Measurements from ENCODE around the gene EDA.
"Not testable (repeated sequence)": the region's sequence is repeated elsewhere in the genome, so short reads cannot be mapped to it uniquely, and the experiment has no call there.

EDA gene

DNA sequence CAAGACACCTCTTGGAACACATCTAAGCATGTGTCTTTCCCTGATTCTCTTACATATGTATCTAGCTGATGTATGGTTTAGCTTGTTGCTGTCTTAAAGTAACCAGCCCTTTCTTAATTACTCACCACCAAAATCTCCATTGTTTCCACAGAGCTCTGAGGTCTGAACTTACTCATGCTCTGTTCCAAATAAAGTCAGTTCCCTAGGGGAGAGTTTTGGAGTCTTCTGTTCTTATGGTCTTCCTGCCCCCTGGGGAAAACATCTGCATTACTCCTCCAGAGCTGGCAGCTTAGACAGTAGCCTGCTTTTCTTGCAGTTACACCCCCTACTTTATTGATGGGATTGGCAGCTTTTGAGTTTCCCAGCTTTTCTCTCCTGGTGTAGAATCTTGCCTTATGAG is 125.8 kb downstream of the EDA start:
- DNase-seq = no peak

DNA sequence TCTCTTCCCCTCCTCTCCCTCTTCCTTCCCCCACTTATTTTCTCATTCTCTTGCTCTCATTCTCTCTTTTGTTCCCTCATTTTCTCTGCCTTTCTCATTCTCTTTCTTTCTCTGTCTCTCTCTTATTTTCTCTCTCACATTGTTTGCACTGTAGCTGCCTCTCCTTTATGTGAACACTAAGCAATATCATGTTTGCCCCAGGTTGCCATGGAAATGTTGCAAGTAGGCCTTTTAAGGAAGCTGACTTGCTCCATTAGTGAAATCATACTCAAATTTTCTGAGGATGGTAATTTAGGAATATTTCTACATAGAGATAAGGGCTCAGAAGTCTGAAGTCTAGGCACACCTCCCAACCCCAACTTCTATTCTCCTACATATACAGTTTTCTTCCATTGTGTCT is 130.1 kb downstream of the EDA start:
- no peak for DNase-seq

DNA sequence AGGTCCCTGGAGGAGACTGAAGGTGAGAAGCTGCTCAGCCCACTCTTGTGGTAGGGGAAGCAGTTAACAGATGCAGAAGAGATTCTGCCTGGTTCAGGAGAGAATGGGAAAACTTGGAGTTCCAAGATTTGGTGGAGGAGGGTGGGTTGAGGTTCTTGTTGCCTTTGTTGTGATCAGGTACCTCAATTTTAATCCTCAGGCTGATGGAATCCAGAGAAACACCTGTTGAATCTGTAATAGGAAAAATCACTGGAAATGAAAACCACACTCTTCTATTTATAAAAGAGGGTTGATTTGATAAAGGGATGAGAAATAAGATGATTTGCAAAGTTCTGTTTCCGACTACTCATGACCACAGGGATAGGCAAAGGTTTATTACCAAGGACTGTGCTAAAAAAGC is 132.1 kb downstream of the EDA start:
- no peak for DNase-seq

DNA sequence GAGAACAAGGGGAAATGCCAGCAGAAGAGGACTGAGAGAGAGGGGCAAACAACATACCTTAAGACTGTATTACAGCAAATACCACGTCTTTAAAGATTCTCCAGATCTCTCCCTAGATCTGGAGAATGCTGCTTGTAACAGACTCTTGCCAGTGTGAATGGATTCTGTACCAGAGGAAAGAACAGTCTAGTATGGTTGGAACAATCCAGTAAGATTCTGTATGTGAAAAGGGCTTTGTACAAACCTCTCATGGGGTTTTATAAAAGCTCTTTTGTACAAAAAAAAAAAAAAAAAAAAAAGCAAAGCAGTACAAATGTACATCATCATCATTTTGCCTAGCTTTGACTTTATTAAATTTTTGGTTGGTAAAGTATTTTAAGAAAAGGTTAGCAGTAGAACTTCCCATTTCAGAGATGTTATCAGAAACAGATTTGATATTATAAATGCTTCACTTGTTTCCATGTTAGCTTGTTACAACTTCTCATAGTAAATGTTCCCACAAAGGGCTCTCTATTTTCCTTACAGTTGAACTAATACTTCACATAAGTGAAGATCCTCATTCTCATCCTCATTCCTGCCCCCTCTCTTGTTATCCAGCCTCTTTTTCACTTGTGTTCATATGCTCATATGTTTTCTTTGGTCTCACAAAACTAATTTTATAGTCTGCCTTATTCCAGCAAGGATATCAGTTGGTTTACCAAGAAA is 144.2 kb downstream of the EDA start:
- no peak for DNase-seq

DNA sequence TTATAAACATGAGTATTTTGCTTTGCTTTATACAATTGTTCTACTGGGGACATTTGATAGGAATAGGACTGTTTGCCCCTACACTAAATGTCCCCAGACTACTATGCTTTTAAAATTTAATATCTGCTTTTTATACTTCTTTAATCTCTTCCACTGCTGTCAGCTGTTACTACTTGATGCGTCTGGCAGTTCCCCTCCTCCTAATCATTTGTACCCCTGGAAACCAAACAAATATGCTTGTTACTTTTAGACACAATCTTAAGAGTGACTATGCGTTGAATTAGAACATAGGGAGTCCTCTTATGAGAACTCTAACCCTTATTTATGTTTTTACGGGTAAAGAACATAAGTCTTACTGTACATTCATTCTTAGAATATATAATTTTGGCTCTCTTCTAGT is 145.7 kb downstream of the EDA start:
- DNase-seq = no peak

DNA sequence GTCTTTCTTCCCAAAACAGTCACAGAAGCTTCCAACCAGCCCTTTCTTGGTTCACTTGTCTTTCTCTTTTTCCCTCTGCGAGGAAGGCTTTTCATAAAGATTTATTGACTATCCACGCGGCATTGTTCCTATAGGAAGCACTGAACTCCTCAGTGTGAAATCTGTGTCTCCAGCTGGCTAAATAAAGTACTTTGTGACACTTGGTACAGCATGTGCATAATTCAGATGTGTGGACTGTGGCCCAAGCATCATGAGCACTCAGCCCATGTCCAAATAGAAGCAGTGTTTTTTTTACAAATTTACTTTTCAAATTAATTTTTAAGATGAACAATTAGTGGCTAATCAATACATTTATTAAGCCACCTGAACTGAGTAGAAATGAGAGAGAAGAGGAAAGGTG is 146.4 kb downstream of the EDA start:
- no peak for DNase-seq

DNA sequence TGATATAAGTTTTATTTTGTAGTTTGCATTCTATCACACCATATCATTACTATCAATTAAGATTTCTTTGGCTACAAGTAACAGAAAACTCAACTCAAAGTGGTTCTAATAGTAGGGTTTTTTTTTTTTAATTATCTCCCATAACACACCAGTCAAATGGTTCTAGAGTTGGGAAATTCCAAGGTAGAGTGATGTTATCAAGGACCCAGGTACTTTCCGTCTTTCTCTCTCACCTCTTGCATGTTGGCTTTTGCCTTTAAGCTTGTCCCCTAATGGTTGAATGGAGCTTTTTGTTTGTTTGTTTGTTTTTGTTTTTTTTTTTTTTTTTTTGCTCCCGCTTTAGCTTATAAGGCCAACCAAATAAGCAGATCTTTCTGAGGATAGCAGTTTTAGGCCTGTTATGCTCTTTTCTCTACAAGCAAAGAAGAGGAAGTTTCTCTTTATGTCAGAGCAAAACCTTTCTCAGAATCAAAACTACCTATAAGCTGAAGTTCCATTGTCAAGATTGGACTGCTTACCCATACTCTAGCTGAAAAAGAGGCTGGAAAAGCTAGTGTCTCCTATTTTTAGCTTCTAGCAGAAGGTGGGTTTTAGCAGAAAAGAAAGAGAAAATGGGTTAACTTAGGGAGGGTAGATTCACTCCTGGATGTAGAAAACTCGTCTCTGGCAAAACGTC is 177.5 kb downstream of the EDA start:
- DNase-seq = no peak

DNA sequence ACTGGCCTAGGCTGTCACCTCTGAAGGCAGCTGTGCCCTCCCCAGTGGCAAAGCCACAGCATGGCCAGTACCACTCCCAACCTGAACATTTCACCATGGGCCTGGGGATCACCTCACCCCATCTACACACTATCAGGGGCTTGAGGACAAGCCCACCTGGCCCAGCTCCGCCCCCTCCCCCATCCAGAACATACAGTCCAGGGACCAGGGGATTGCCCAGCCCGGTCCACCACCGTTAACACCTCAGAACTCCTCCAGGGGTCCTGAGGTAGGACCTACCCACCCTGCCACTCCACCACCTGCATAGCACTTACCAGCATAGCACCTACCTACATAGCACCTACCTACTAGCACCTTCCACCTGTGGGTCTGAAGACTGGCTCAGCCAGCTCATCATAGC is 179.8 kb downstream of the EDA start:
- no peak for DNase-seq

DNA sequence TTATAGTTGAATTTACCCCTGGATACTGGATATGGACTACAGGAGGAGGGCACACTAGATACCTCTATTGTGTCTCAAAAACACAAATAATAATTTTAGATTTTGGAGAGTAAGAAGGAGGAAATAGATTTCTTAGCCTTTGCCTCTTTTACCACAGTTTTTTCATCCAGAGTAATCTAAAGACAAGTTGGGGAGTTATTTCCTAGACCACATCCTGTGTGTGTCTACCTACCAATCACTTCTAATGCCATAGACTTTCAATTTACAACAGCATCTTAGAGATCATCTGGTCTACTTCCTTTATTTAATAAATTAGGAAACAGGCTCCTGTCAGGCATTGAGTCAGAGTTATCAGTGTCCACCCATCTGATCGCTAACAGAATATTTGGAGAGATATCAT is 191.5 kb downstream of the EDA start:
- DNase-seq = no peak

DNA sequence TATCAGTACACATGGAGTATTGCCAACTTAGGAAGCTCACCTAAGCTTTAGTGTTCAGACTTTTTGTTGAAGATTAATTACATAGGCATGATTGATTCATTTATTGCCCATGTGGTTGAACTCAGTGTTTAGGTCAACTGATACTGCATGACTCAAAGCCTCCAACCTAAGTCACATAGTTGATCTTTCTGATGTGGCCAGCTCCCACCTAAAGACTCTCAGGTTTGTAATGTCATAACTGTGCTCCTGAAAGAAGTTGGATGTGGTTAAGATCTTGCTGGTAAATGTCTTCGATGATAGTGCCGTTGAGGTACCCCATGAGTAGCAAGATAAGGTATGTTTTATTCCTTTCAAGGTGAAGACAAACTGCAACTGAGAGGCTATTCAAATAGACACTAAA is 192.5 kb downstream of the EDA start:
- no peak for DNase-seq

DNA sequence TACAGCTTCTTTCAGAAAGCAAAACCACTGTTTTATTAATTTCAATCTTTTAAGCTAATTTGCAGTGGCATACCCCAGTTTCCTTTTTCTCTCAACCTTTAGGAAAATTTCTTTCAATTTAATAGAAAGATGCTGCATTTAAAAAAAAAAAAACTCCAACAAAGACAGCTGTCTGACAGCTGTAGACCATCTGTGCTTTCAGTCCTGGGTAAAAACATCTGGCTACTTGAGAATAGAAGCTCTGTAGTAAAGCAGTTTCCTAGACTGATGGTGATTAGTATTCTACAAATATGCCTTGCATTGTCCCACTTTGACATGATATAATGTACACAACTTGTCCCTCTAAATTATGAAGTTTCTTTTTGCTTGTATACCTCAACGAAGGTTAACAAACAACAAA is 197.8 kb downstream of the EDA start:
- no peak for DNase-seq

DNA sequence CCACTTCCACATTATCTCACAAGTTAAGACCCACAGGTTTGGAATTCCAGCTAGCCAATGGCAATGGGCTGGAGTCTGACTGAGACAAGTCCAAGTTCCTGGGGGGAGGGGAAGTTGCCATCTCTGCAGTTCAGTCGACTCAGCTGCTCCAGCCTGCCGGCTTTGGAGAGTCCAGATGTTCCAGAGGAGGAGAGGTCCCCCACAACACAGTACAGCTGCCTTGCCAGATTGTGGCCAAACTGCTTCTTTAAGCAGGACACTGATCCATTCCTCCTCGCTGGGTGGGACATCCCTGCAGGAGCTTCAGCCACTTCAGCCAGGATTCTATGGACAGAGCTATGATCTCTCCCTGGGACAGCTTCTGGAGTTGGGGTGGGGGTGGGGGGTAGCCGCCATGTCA is 199.2 kb downstream of the EDA start:
- DNase-seq = no peak

DNA sequence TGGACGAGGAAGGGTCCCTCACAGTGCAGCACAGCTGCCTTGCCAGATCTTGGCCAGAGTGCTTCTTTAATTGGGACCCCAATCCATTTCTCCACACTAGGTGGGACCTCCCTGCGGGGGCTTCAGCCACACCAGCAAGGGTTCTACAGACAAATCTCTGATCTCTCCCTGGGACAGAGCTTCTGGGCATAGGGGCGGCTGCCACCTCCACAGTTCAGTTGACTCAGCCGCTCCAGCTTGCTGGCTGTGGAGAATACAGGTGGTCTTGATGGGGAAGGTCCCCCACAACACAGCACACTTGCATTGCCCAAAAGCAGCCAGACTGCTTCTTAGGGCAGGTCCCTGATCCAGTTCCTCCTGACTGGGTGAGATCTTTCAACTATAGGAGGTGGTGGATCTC is 199.6 kb downstream of the EDA start:
- DNase-seq = no peak

DNA sequence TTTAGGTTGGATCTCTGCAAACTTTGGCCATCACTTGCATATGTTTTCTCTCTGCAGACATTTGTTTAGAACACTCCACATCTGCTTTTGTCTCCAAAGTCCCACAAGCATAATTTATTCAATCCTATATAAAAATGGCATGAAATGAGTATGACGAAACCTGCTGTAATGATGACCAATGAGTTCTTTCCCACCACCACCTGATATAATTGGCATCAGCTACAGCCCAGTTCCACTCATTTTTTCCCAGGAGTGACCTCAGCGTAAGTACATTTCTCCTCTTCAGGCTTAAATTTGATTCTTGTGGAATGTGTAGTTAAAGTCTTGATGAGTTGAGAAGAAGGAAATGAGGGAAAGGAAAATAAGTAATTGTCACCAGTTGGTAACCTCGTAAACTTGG is 228.7 kb downstream of the EDA start:
- DNase-seq = no peak

DNA sequence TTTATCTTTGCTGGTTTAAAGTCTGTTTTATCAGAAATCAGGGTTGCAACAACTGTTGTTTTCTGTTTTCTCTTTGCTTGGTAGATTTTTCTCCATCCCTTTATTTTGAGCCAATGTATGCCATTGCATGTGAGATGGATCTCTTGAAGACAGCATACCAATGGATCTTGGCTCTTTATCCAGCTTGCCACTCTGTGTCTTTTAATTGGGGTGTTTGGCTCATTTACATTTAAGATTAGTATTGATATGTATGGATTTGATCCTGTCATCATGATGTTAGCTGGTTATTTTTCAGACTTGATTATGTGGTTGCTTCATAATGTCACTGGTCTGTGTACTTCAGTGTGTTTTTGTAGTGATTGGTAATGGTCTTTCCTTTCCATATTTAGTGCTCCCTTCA is 244.1 kb downstream of the EDA start:
- not testable (repeated sequence) for DNase-seq

DNA sequence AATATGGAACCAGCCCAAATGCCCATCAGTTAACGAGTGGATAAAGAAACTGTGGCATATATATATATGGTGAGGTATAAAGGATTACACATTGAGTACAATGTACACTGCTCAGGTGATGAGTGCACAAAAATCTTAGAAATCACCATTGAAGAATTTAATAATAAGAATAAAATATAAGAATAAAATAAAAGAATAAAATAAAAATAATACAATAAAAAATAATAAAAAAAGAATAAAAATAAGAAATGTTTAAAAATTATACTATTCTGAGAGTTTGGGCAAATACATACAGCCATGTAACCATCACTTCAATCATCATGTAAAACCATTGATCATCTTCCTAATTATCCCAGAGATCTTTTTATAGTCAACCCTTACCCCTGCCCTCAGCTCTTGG is 260.3 kb downstream of the EDA start:
- DNase-seq = no peak

DNA sequence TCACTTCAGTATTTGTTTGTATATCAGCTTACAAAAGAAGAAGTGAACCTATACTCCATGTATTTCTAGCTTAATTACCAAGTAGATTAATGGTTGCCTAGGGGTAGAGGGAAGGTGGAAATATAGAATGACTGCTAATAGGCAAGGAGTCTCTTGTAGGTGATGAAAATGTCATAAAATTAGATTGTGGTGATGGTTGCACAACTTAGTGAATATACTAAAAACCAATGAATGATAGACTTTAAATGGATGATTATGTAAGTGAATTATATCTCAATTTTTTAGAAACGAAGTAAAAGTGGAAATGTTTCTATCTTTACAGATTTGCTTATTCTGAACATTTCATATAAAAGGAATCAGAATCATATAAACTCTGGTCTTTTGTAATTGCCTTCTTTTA is 268.3 kb downstream of the EDA start:
- DNase-seq = no peak

DNA sequence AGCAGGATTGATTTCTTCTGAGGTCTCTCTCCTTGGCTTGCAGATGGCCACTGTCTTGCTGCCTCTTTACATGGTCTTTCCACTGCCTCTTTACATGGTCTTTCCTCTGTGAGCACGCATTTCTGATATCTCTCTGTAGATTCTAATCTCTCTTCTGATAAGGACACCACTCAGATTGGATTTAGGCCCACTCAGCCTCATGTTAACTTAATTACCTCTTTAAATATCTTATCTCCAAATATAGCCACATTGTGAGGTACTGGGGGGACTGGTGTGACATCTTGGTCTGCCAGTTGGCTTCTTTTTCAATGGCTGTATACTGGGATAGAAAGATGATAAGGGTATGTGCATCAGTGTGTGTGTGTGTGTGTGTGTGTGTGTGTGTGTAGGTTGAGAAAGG is 280.1 kb downstream of the EDA start:
- no peak for DNase-seq

DNA sequence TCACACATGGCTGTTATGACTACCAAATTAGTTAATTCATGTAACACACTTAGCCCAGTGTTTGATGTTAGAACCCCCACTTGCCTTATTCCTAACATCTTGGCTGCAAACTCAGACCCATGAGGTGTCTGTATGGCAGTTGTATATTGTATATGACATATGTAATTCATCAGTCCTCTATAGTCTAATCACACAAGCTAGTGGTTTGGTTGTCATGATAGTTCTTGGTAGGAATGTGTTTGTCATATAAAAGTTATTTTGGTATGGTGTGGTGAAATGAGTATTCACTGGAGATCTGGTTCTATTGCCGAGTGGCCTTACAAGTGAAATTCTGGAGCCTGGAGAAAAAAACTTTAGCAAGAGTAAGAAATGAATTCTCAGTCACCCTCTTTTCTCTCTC is 284.6 kb downstream of the EDA start:
- DNase-seq = no peak

DNA sequence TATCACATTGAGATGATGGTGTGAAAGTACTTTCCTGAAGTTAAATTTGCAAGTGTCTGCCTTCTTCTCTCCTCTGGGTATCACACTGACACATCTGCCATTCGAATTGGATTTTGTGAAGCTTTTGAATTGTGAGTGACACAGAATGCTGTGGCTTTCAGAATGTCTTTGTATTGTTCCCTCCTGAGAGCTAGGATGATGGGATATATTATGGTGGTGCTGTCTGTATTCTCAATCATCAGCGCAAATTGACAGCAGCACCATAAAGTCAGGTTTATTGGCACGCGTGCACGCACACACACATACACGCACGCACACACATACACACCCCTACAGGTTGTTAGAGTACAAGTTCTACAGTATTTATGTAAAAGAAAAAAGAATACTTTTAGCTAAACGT is 290.5 kb downstream of the EDA start:
- no peak for DNase-seq

DNA sequence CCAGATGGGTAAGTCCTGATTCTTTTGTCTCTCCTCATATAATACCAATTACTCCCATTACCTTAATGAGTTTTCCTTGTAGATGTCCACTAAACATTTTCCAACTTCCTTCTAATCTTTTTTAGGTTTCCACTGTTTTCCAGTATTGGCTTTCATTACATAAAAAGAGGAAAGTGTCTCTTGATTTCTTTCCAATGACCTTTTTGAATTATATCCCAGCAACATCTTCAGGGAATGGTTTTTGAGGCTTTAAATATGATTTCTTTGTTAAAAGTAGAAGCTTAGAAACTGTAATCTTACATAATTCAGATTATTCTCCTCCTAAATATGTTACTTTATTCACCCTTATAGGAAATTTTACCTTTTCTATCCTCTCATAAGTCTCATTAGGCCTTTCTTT is 298.9 kb downstream of the EDA start:
- no peak for DNase-seq

DNA sequence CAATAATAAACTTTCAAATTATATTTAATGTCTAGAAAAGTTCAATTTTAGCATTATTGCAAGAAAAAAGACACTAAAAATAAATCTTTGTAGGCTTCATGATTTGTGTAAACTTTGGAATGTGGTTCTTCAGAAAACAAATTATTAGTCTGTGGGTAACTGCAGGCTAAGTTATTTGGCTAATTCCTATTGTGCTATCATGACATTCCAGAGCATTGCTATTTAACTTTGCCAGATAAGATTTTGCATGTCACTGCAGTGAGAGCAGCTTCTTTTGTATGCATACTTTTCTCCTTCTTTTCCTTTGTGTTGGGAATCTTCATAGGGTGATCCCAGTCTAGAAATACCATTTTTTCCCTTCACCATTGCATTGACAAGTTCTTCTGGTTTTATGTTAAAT is 303.8 kb downstream of the EDA start:
- DNase-seq = no peak

DNA sequence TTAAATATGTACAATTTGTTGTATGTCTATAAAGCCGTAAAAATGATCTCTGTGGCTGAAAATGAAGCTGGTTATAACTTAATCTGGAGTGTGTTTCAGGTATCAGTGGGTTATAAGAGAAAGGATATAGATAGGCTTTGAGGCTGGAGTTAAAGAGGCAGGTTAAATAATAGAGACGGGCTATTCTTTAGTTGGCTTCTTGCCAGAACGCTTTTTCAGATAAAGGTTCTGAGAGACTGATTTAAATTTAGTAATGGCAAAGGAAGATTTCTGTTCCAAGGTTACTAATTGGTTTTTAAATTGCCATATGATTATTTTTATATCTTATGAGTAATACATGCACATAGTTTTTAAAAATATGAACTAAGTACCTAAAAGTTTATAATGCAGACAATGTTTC is 316.4 kb downstream of the EDA start:
- no peak for DNase-seq

DNA sequence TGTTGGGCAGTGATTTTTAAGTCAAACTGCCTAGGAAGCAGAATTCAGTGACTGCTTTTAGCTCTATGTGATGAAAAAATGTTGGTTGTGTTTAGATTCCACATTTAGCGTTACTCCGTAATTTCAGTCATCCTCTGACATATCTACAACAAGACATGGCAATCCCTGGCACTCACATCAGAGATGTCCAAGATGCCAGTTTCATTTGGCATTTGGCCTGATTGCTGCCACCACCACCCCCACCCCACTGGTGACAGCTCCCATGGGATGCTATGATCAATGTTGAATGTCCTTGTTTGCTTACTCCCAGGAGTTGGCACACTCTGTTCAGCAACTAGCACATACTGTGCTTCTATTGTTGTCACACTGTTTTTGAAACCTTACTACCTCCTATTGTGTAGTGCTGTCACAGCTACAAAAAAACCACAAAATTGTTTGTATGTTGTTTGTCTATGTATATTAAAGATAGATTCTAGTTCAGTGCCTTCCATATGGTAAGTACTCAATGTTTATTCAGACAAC is 332.4 kb downstream of the EDA start:
- no peak for DNase-seq
